ENCODE measurements around the gene ELMO1.

DNA sequence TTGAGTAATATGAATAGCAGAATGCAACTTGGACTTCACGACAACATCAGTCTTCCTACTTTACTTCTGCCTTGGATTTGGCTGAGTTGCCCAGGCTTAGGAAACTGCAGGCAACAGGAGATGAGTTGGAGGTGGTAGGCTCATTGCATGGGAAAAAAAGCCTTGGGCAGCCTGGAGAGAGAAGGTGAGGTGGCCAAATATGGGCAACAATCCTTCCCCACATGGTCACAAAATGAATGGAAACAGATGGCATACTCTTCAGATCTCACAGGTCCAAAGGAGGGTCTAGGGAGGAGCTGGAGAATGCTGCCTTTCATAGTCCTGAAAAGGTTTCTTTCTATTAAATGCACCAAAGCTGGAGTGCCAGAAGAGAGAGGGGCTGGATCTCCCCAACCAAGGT is 595.7 kb downstream of the ELMO1 start:
- TF ChIP-seq SP1 (IDR thresholded peaks at IDR 0.05) (no peak), ARNT (IDR thresholded peaks at IDR 0.05) (no peak)
